Measurements from ENCODE around the gene CST11. TPM values are rescaled to one million over a fixed set of nuclear protein-coding genes. Genes with fewer than 3 reads are reported as not detected.
"Not testable (repeated sequence)": the region's sequence is repeated elsewhere in the genome, so short reads cannot be mapped to it uniquely, and the experiment has no call there.

Gene CST11
- not detected in 2 replicates for total RNA-seq (2014; rRNA removed; shearing (Covaris generic))

GRCh38 chr20:23452776-23453175 lies at the start of gene CST11:
TSS of gene CST11 (minus strand) at chr20:23452876. CDS start at chr20:23452811, 65 bp downstream.
- DNase-seq (ENCODE audit: low spot score) = no peak

DNA sequence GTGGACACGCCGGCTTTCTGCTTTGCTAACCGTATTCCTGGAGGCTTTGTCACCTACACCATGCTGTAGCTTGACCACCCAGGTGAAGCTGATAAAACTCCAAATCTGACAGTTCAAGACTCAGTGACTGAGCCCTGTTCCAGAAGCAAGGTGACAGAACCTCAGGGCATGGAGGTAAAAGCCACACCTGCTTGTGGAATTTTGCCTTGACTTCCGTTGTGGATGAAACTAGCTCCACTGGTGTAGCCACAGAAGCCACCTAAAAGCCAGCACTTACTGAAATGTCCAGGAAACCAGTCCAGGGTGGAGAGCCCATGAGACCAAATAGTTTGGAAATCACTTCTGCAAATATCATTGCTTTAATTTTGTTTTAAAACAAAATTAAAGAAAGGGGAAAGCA lies 49.2 kb upstream of the CST11 start:
- no peak for DNase-seq (ENCODE audit: low spot score)

DNA sequence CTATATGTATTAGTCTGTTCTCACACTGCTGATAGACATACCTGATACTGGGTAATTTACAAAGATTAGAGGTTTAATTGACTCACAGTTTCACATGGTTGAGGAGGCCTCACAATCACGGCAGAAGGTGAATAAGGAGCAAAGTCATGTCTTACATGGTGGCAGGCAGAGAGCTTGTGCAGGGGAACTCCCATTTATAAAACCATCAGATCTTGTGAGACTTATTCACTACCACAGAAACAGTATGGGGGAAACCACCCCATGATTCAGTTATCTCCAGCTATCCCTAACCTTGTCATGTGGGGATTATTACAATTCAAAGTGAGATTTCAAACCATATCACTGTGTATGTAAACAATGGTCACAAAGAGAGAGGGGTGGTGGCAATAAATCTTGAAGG lies 44.9 kb upstream of the CST11 start:
- no peak for DNase-seq (ENCODE audit: low spot score)

DNA sequence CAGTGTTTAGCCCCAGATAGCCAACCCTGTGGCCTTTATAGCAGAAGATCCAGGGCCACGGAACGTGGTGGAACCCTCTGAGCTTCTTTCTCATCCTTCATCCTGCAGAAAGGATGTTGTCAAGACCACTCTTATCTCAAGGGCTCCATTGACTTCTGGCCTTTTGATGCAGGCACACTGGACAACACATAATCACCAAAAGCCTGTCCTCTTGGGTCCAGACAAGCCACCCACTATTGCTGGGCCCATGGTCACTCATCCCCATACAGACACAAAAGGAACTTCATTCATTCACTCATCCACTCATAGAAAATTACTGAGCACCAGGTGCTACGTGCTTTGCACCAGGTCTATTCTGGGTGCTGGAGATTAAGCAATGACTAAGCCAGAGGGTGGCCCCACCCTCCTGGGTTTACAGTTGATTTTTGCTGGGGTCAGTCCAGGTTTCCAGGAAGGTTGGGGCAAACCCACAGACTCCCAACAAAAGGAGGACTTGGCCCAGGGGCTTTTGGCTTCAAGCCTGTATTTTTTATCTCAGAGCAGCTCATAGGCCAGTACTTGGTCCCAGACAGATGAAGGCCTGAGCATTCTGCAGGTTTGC lies 40.6 kb upstream of the CST11 start:
- no peak for DNase-seq (ENCODE audit: low spot score)

DNA sequence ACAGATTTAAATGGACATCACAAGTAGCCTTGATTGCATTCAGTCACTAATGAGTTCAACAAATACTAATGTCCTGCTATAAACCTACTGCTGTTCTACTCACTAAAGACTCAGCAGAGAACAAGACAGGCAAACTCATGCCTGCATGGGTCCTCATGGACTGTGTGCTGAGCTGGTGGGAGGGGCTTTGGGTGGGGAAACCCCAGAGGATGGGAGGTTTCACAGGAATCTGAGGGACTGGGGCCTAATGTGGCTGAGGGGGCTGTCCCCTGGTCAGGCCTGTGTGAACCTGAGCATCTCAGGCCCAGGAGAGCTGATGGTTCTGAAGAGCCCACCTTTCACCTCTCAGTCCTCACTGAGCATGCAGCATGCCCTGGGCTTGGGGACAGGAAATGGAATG lies 39.6 kb upstream of the CST11 start:
- DNase-seq (ENCODE audit: low spot score) = no peak

GRCh38 chr20:23490817-23491216 lies 38.1 kb upstream of the CST11 start, which contains the start of gene CST8:
TSS of gene CST8 (plus strand) at chr20:23491117. CDS start at chr20:23491668, 551 bp downstream.
- no peak for DNase-seq (ENCODE audit: low spot score)

DNA sequence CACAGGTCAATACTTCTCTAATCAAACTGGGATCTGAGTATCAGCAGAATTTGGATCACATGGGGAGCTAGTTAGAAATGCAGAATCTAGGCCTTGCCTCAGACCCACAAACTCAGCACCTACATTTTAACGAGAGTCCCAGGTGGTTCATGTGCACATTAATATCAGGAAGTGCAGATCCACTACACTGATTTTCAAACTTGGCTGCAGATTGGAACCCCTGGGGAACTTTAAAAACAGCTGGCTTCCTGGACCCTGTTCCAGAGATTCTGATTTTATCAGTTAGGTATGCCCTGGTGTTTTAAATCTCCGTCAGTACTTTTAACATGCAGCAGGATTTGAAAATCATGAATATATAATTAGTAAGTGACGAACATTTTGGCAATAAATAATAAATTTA lies 36.3 kb upstream of the CST11 start:
- DNase-seq (ENCODE audit: low spot score) = no peak

- no peak for DNase-seq (ENCODE audit: low spot score)
Observed at GRCh38 chr20:23488470-23488869, 35.8 kb upstream of the CST11 start.

- no peak for DNase-seq (ENCODE audit: low spot score)
Observed at GRCh38 chr20:23484081-23484480, 31.4 kb upstream of the CST11 start.

DNA sequence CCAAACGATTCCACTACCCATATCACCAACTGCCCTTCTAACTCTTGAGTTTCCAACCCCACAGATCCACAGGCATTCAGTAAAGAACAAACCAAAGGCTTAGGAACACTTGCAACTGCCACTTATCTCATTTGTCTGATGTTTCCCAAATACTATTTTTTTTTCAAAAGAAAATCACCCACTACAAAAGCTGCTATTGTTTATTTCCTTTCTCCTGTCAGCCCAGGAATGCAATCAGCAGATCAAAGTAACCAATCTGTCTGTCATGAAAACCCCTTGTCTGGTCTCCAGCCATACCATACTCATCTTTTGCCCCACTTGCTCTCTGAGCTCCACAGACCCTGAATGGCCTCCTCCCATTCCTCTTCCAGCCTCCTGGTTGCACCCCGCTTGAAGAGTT lies 29.5 kb upstream of the CST11 start:
- DNase-seq (ENCODE audit: low spot score) = no peak

- no peak for DNase-seq (ENCODE audit: low spot score)
Observed at GRCh38 chr20:23479043-23479442, 26.4 kb upstream of the CST11 start.

GRCh38 chr20:23477223-23477622 lies 24.5 kb upstream of the CST11 start:
- DNase-seq (ENCODE audit: low spot score) = no peak

- no peak for DNase-seq (ENCODE audit: low spot score)
Observed at GRCh38 chr20:23476015-23476754, 23.5 kb upstream of the CST11 start.

DNA sequence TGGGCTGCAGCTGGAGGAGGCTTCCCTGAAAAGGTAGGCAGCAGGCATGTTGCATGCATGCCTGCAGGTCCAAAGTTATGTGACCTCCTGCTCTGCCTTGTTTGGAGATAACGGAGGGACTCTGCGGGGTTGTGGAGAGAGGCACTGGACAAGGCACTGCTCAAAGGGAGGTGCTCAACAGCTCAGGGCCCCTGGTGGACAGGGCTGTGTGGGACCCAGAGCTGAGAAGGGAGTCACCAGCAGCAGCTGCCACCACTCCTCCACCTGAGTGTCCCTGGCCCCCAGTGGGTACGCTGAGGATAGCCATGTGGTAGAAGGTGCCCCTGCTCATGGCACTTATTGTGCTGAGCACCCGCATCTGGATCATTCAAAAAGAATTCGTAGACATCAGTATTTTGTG lies 22.7 kb upstream of the CST11 start:
- no peak for DNase-seq (ENCODE audit: low spot score)

DNA sequence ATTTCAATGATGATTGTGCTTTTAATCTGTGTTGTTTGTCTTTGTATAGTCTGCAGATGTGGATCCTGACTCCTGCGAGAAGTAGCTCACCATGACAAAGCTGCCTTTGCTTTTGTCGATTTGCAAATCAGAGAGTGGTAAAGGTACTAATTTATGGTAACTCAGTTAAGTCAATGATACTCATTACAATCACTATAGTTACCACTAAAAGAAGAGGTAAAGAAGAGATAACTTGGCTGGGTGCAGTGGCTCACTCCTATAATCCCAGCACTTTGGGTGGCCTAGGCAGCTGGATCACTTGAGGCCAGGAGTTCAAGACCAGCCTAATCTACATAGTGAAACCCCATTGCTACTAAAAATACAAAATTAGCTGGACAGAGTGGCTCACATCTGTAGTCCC lies 20.6 kb upstream of the CST11 start:
- DNase-seq (ENCODE audit: low spot score) = not testable (repeated sequence)

GRCh38 chr20:23472306-23472705 lies 19.6 kb upstream of the CST11 start:
- not testable (repeated sequence) for DNase-seq (ENCODE audit: low spot score)

DNA sequence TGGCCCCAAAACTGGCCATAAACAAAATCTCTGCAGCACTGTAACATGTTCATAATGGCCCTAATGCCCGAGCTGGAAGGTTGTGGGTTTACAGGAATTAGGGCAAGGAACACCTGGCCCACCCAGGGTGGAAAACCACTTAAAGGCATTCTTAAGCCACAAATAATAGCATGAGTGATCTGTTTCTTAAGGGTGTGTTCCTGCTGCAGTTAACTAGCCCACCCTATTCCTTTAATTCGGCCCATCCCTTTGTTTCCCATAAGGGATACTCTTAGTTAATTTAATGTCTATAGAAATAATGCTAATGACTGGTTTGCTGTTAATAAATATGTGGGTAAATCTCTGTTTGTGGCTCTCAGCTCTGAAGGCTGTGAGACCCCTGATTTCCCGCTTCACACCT lies 14.3 kb upstream of the CST11 start:
- not testable (repeated sequence) for DNase-seq (ENCODE audit: low spot score)

DNA sequence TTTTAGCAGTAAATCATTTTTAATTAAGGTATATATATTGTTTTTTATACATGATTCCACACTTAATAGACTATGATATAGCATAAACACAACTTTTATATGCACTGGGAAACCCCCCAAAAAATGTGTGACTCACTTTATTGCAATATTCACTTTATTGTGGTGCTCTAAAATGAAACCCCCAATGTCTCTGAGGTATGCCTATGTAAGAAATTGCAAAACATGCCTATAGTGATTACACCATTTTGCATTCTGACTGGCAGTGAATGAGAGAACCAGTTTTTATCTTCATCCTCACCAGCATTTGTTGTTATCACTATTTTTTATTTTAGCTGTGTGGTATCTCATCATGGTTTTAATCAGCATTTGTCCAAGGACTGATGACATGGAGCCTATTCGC lies 8.5 kb upstream of the CST11 start:
- DNase-seq (ENCODE audit: low spot score) = no peak

DNA sequence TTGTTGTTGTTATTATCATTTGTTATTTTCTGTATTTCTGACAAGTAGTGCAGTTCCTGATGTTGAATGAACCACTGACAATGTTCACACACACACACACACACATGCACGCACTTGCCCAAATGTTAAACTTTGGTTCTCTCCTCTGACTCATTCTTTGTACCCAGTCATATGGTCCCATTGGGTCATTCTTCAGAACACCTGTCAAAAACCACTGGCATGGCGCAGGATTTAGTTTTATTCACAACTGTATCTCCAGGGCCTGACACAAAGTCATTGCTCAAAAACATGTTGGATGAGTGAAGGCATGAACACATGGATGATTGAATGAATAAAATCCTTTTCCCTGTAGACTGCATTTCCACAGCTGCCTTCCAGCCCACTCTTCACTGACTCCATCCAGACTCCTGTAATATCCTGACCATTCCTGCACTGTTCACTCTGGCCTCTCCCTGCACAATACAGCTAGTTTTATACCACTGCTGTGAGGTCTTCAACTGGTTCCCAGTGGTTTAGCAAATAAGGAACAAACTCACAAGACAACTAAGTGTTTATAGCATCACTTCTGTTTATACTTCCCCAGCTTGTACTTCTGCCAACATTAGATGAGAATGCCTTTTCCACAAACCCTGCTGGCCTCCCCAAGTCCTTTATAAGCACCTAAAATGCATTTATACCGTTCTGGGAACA lies 6.9 kb upstream of the CST11 start:
- no peak for DNase-seq (ENCODE audit: low spot score)

GRCh38 chr20:23456873-23457272 lies 4.2 kb upstream of the CST11 start:
- no peak for DNase-seq (ENCODE audit: low spot score)

DNA sequence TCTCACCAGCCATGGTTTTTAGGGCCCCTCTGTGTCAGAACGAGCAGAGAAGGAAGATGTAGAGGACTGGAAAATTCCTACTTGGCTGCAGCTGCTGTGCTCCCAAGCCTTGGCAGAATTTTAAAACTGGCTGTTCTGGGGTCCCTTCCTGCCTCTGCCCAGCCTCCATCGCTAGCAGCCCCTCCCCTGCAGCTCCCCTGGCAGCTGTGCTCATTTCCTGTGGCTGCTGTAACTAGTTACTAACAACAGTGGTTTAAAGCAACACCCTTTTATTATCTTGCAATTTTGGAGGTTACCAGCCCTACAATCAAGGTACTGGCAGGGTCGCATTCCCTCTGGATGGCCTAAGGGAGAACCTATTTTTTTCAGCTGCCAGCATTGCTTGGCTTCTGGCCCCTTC lies 3.7 kb upstream of the CST11 start:
- no peak for DNase-seq (ENCODE audit: low spot score)

GRCh38 chr20:23455639-23456038 lies 3.0 kb upstream of the CST11 start:
- DNase-seq (ENCODE audit: low spot score) = no peak

DNA sequence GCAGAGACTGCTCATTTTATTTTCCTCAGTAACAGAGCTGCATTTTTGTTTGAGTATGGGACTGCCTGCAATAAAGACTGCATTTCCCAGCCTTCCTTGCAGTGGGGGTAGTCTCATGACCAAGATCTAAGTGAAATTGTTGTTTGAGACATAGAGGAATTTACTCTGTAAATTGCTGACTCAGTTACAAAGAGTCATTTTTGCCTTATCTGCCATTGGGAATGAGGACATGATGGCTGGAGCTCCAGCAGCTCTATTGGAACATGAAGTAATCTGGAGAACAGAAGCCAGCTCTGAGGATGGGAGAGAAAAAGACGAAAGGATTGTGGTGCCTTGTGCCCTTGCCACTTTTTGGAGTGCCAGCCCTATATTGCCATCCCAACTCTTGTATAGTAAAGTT lies 2.1 kb upstream of the CST11 start:
- no peak for DNase-seq (ENCODE audit: low spot score)

Measured in HT-29 (cell line).